Measurements from ENCODE around the gene CNDP2.
"Not testable (repeated sequence)": the region's sequence is repeated elsewhere in the genome, so short reads cannot be mapped to it uniquely, and the experiment has no call there.

CNDP2 gene

GRCh38 chr18:74519320-74520095, 23.3 kb downstream of the CNDP2 start:
- no peak for DNase-seq

GRCh38 chr18:74520096-74520833, 24.1 kb downstream of the CNDP2 start:
- no peak for DNase-seq

- DNase-seq: no peak
These were observed 25.0 kb downstream of the CNDP2 start for GRCh38 chr18:74521068-74521725.

DNA sequence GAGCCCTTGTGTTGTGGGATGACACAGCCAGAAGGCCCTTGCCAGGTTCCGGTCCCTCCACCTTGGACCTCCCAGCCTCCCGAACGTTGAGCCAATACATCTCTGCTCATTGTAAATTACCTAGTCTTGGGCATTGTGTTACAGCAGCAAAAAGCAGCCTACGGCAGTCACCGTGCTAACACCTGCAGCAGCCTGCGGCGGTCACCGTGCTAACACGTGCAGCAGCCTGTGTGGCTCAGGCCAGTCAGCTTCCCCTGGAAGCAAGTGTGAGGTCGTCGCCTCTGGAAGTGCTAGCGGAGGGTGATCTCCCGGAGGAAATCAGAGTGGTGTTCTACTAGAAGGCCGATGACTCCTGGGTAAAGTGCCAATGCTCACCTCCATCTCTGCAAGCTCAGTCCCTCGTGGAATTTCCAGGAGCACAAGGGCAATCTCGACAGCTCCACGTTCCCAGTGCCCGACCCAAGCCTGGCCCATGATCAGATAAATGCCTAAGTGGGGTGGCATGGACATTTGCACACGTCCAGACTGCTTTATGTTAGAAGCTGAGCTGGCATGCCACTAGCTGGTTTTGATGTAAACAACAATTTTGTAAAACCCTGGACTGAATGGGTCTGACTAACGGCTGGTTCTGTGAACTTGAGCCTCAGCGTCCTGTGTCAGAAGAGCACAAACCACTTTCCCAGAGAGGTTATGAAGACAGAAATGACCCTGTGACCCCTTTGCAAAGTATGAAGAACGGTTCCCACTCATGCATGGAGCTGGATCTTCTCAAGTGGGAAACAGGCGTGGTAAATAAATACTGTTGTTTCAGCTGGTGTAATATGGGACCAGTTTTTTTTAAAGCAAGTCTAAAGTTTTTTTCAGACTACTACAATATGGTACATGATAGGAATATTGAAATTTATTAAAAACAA, 26.7 kb downstream of the CNDP2 start:
- DNase-seq: no peak

DNA sequence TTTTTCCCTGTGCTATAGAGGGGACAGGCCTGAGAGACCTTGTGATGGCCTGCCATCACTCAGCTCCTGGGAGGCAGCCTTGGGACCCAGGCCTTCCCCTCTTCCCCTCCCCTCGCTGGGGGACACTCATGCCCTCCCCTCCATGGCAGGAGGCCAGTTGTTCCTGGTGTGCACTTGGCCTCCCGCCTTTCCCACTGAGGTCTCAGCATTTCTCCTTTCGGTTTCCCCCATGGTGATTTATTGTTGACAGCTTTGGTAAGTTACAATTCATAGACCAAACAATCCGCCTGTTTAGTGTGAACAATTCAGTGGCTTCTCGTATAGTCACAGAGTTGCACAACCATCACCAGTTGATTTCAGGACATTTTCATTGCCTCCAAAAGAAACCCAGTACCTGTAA, 27.9 kb downstream of the CNDP2 start:
- DNase-seq: no peak

- DNase-seq: not testable (repeated sequence)
These were observed 28.8 kb downstream of the CNDP2 start for GRCh38 chr18:74524915-74525314.

- no peak for DNase-seq
These were observed 29.6 kb downstream of the CNDP2 start for GRCh38 chr18:74525741-74526140.

- DNase-seq: no peak
These were observed 30.3 kb downstream of the CNDP2 start for GRCh38 chr18:74526488-74526887.

DNA sequence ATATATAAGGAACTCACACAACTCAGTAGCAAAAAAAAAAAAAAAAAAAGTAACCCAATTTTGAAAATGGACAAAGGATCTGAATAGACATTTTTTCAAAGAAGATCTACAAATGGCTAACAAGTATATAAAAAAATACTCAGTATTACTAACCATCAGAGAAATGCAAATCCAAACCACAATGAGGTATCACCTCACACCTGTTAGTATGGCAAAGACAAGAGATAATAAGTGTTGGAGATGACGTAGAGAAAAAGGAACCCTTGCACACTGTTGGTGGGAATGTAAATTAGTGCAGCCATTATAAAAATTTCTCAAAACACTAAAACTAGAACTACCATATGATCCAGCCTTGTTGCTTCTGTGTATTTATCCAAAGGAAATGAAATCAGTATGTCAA, 32.3 kb downstream of the CNDP2 start:
- DNase-seq: no peak

- DNase-seq: no peak
These were observed 32.8 kb downstream of the CNDP2 start for GRCh38 chr18:74528913-74529312.

DNA sequence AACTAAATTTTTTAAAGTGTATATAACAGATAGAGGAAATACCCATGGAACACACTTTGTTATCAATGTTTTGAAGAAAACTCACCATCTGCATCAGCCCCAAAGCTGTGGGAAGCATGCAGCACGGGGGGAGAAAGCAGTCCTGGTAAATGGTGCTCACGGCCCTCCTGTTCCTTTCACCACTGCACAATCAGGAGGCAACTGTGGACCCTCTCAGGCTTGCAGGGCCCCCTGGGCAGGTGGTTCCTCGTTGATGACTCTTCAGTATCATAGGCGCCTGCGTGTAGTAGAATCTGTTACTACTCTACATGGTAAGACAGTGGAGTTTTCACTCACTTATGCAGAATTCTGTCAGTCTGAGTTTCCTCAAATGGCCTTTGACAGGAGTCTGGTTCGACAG, 33.2 kb downstream of the CNDP2 start:
- no peak for DNase-seq

- no peak for DNase-seq
These were observed 33.8 kb downstream of the CNDP2 start for GRCh38 chr18:74529811-74530583.

DNA sequence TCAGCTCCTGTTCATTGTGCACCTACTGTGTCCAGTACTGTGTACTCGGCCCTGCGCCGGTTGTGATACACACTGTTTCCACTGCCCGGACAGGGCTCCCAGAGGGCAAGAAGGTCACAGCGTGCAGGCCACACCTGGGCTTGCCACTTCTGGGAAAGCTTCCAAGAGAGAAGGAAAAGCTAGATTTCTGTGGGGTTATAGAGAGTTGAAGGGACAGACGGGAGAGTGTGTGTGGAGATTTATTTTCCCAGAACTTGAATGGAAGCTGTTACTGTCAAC, 34.4 kb downstream of the CNDP2 start:
- DNase-seq: no peak

DNA sequence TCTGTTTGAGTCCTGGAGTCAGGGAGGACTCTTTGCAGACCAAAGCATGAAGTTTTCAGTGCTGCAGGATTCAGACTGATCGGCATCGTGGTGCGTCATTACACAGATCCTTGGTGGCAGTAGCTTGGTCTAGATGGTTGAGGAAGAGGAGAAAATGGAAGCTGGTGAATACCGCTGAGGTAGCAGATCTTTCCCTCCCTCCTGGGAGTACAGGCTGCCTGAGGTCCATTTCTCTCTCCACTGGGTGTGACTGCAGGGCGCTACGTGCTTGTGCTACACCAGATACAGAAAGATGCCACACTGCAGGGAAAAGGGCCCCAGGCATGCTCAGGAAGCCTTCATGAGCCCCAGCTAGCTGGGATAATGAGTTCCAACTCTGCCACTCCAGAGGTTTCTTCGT, 34.9 kb downstream of the CNDP2 start:
- DNase-seq: no peak

DNA sequence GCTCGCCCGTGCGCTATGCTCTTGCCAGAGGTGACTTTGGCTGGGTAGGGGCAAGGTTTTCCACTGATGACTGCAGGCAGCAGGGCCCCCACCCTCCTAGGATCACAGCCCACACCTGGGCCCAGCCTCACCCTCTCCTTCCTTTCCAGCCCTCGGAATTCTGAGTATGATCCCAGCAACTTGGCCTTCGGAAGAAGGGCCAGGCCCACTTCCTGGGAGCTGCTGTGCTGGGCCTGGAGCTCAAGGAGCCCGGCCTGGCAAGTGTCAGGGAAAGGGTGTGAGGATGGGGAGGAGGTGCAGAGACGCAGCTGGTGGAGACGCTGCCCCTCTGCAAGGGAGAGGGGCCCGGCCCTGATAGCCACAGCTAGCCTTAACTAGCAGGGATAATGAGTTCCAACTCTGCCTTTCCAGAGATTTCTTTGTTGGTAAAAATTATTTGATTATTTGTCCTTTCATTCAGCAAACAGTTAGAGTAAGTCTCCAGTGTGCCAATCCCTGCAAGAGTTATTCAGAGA, 36.4 kb downstream of the CNDP2 start:
- no peak for DNase-seq

- DNase-seq: no peak
These were observed 37.5 kb downstream of the CNDP2 start for GRCh38 chr18:74533666-74534065.

- DNase-seq: no peak
These were observed 38.2 kb downstream of the CNDP2 start, which contains the start of gene CNDP1 for GRCh38 chr18:74534150-74534969. TSS of gene CNDP1 (plus strand) at chr18:74534500. CDS start at chr18:74534668, 168 bp downstream.

GRCh38 chr18:74534981-74535649, 39.0 kb downstream of the CNDP2 start:
- no peak for DNase-seq

DNA sequence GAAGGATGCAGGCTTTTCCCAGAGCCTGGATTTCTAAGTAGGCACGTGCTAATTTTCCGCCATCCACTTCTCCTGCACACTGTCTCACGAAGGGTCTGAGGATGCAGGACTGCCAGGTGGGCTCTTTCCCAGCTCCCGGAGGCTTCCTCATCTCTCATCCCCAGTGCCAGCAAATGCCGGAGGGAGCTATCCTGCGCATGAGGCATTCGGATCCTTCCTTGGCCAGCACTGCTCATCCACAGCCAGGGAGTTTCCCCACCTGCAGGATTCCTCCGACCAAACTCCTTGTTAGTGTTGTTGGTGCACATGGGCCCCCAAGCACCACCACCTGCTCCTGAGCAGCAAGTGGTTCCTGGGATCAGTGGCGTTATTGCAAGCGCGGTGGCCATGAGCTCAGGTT, 43.1 kb downstream of the CNDP2 start:
- DNase-seq: no peak
